ENCODE results near the gene CELA3A.

The CELA3A gene

GRCh38 chr1:22057861-22058260 is 56.4 kb downstream of the CELA3A start:
- no peak for TF ChIP-seq EZH2phosphoT487 (IDR thresholded peaks at IDR 0.05; ENCODE audit: low read length)
- TF ChIP-seq EZH2 (optimal IDR thresholded peaks at IDR 0.05; ENCODE audit: low read depth, low read length) = no peak
- no peak for TF ChIP-seq CTCF (IDR thresholded peaks at IDR 0.05; ENCODE audit: low read length)
- Histone ChIP-seq H3K9ac (ENCODE audit: low read length) (no peak overlapping the region), H3K4me2 (ENCODE audit: low read depth, low read length) (no peak overlapping the region), H3K4me3 (ENCODE audit: low read length) (no peak overlapping the region), H3K9me2 (replicated peaks; ENCODE audit: insufficient read depth, low read length) (no peaks in the 10 kb centered on the region), H2AFZ (ENCODE audit: low read length) (no peak overlapping the region), H3K27me3 (replicated peaks; ENCODE audit: insufficient read depth, low read length) (no peaks in the 10 kb centered on the region), H3K9me3 (replicated peaks; ENCODE audit: insufficient read depth, low read length) (no peaks in the 10 kb centered on the region), H3K27ac (ENCODE audit: low read length) (no peak overlapping the region), H3K36me3 (replicated peaks; ENCODE audit: insufficient read depth, low read length) (peaks cover 4% of the 10 kb centered on the region; the same call in 1 of the 2 replicates), H4K20me1 (ENCODE audit: insufficient read depth, low read length) (peaks cover 67% of the 10 kb centered on the region), H3K79me2 (ENCODE audit: low read length) (peaks cover 95% of the 10 kb centered on the region), H3F3A (ENCODE audit: insufficient read depth, low read length) (peaks cover 9% of the 10 kb centered on the region), H3K4me1 (ENCODE audit: low read length) (peaks cover 20% of the 10 kb centered on the region)
- DNase-seq = no peak

Measured in MM.1S (cell line).